Thyroid gland (tissue), 4 donors: ENCODE measurements around the gene ALDH3A1. TPM values are rescaled to one million over a fixed set of nuclear protein-coding genes. Genes with fewer than 3 reads are reported as not detected.

ENCODE experiments used
- DNase-seq, 2 donors: peaks; one replicate each; pipeline ENCODE4 v3.0.0-alpha.2; 2019
- H3K27ac ChIP-seq, 3 donors: fragments of 200-600 bp; sonication (generic); 1 replicate in 2 of 3; 2 replicates in 1 of 3; pipeline ENCODE4 v1.5.1; 2016 to 2019; ENCODE audit warnings: mild to moderate bottlenecking in 1 of 3, moderate library complexity in 1 of 3
- H3K27me3 ChIP-seq: fragments of 200-600 bp; sonication (generic); one replicate; pipeline ENCODE4 v1.5.1; 2019
- H3K36me3 ChIP-seq, 2 donors: fragments of 200-600 bp; sonication (generic); one replicate each; pipeline ENCODE4 v1.5.1; 2016 to 2019
- H3K4me1 ChIP-seq, 2 donors: fragments of 200-600 bp; sonication (generic); one replicate each; pipeline ENCODE4 v1.5.1; 2017 to 2019
- H3K4me3 ChIP-seq, 3 donors: fragments of 200-600 bp; sonication (generic); replicated peaks in 1 of 3; 1 replicate in 2 of 3; 2 replicates in 1 of 3; pipeline ENCODE4 v1.5.1; 2016; ENCODE audit warnings: mild to moderate bottlenecking in 1 of 3
- H3K9me3 ChIP-seq: fragments of 200-600 bp; sonication (generic); one replicate; pipeline ENCODE4 v1.5.1; 2017
- CTCF ChIP-seq, 6 experiments: fragments of 200-600 bp in 3 of 6; fragments of 450-650 bp in 3 of 6; sonication (generic) in 3 of 6; IDR thresholded peaks; one replicate each; pipeline ENCODE4 v1.5.1; 2016 to 2019; ENCODE audit warnings: antibody characterized with exemption in 6 of 6, mild to moderate bottlenecking in 2 of 6, inconsistent platforms in 1 of 6, moderate library complexity in 1 of 6
- POLR2A ChIP-seq, 2 donors: fragments of 450-650 bp; IDR thresholded peaks; one replicate each; pipeline ENCODE4 v1.6.1; 2017; ENCODE audit warnings: antibody characterized with exemption in 2 of 2, mild to moderate bottlenecking in 2 of 2, moderate library complexity in 1 of 2
- WGBS, 2 donors: methylation state at CpG; one replicate each; pipeline ENCODE4 v1.1.5; 2017; 5-methylcytosine and 5-hydroxymethylcytosine counted together
- intact Hi-C: fragments of 100-400 bp; cut with DNase I; formaldehyde crosslinking; loops from one replicate; pipeline ENCODE4 v1.15.1; 2023
- total RNA-seq, 4 donors: library from RNA; depleted of rRNA; stranded (reverse); fragments of >200 nt; gene quantifications; one replicate each; pipeline ENCODE4 v1.2.3, GENCODE V29; 2016

The ALDH3A1 gene
- total RNA-seq, 4 donors from 2014 or later, result 0.94 to 1.6 (median 1.1) TPM; not detected in 1

DNA sequence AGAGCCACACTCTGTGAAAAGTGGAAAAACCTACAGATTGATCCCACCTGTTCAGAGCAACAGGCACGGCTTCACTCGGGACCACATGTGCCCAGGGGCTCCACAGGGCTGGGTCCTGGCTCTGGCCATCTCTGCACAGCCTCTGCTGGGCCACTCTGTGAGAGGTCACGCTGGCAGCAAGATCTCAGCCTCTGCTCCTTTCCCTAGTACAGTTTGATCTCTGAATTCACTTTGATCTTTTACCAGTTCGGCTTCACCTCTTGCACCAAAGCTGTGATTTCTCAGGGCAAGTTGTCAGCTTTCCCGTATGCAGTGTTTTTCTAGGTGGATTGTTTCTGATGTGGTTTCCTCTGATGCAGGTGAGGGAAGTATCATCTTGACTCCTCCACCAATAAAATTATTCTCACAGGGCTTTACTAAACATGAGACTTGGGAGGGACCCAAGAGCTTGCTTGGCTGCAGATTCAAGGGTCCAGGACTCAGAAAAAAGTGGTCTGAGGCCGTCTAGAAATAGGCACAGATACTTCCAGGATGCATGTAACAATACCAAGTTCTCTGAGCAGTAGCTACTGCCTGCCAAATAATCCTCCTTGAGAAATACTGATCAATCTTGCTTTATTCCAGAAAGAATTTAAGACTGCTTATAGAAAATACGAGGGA, 24.0 kb upstream of the ALDH3A1 start:
- intact Hi-C loops, result no loop called here
- H3K36me3 ChIP-seq, result peaks cover 0 to 5% of the 10 kb centered on the region in 2 donors
- no peaks in the 10 kb centered on the region for H3K9me3 ChIP-seq
- peak overlapping the region; percentile 4 to 57 (median 34) for H3K27ac ChIP-seq
- no peaks in the 10 kb centered on the region for H3K27me3 ChIP-seq
- peaks cover 3 to 17% of the 10 kb centered on the region in 2 donors for H3K4me1 ChIP-seq
- DNase-seq, result peak; percentile 67 to 75
- TF ChIP-seq CTCF (IDR thresholded peaks at IDR 0.05) (no peak), POLR2A (IDR thresholded peaks at IDR 0.05) (no peak)
- WGBS, 2 donors, result 30 to 34% methylated on average over 6 to 7 of the region's 7 CpGs
- no peak overlapping the region for H3K4me3 ChIP-seq

GRCh38 chr17:19770985-19771735, 23.1 kb upstream of the ALDH3A1 start:
- Histone ChIP-seq H3K9me3 (no peaks in the 10 kb centered on the region), H3K4me1 (peaks cover 3 to 22% of the 10 kb centered on the region in 2 donors), H3K36me3 (no peaks in the 10 kb centered on the region), H3K27me3 (no peaks in the 10 kb centered on the region), H3K27ac (peak overlapping the region in 1 of 3 donors; percentile 34), H3K4me3 (no peak overlapping the region)
- no peak for DNase-seq
- intact Hi-C loops, result no loop called here
- 72 to 74% methylated on average over 6 of the region's 6 CpGs for whole genome bisulfite sequencing, 2 donors
- TF ChIP-seq POLR2A (IDR thresholded peaks at IDR 0.05) (no peak), CTCF (IDR thresholded peaks at IDR 0.05) (no peak)

GRCh38 chr17:19769946-19770652, 22.0 kb upstream of the ALDH3A1 start:
- H3K27ac ChIP-seq, result peak overlapping the region in 1 of 3 donors; percentile 1
- intact Hi-C loops, result loop anchor here (5.0 to 10.0 kb wide), 2 partner anchors 323 to 405 kb away; partner anchors contain the start of gene B9D1
- no peaks in the 10 kb centered on the region for H3K9me3 ChIP-seq
- H3K4me3 ChIP-seq, result no peak overlapping the region
- H3K27me3 ChIP-seq, result no peaks in the 10 kb centered on the region
- no peak for DNase-seq
- H3K4me1 ChIP-seq, result peaks cover 3 to 17% of the 10 kb centered on the region in 2 donors
- H3K36me3 ChIP-seq, result no peaks in the 10 kb centered on the region
- TF ChIP-seq CTCF (IDR thresholded peaks at IDR 0.05) (no peak), POLR2A (IDR thresholded peaks at IDR 0.05) (no peak)
- 87 to 97% methylated on average over 6 to 7 of the region's 7 CpGs for WGBS, 2 donors

DNA sequence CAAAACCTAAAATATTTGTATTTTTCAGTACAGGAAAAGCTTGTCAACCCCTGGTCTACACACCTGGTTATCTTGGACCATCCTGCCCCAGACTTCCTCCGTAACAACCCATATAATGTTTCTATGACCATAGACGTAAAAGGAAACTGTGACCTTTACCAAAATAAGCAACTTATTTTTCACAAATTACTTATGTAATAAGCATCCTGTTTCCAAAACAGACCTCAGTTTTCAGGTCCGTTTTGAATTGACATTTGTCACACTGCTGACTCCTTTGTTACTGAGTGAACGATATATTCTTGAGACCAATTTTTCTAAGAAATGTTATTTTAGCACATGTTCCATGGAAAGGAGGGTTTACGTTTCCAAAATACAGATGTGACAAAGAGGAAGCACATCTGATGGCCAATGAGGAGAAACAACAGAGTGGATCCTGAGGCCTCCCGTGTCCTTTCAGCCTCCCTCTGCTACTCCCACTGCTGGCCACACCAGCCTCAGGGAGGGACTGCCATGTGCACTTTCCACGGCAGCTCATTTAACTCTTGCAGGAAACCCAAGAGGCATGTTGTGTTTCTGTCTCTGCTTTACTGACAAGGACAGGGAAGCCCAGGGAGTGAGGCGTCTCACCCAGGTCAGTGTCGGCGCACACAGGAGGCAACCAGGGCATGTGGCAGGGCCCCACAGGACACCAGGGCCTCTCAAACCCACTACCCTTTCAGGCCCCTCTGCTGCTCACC, 20.1 kb upstream of the ALDH3A1 start:
- H3K4me1 ChIP-seq, result peaks cover 3 to 17% of the 10 kb centered on the region in 2 donors
- no peak for DNase-seq
- H3K27me3 ChIP-seq, result no peaks in the 10 kb centered on the region
- TF ChIP-seq CTCF (IDR thresholded peaks at IDR 0.05) (no peak), POLR2A (IDR thresholded peaks at IDR 0.05) (no peak)
- no peaks in the 10 kb centered on the region for H3K36me3 ChIP-seq
- H3K4me3 ChIP-seq, result no peak overlapping the region
- intact Hi-C loops, result loop anchor here (5.0 to 10.0 kb wide), 2 partner anchors 321 to 403 kb away; partner anchors contain the start of gene B9D1
- WGBS, 2 donors, result 49 to 61% methylated on average over 10 of the region's 10 CpGs
- peak overlapping the region in 1 of 3 donors; percentile 24 for H3K27ac ChIP-seq
- no peaks in the 10 kb centered on the region for H3K9me3 ChIP-seq
